ENCODE results near the gene APBA1.

APBA1 gene

DNA sequence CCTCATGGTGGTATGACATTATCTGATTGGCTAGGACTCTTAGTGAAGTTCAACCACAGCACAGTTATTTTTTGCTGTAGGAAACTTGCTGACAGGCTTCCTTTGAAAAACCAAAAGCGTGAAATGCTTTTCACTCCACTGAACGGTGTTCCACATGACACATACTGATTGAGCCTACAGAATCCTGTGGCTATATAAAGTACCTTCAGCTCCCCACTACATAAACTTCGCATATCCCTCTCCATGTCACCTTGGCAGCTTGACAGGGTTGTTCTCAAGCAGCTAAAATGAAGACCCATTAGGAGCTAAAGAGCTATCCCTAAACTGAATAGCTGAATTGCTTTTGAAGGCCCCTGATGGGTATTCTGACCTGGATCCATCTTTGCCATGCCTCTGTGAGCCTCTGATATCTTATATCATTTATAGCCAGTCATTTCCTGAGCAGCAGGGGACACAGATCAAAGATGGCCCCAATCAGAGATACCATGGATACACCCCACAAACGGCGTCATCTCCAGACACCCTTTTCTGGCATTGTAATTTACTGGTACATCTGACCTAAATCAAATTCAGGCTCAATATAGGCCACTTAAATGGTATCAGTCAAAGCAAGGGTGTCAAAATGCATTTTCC, 91.5 kb downstream of the APBA1 start:
- Histone ChIP-seq H3K36me3 (ENCODE audit: insufficient read depth, low read length) (no peaks in the 10 kb centered on the region), H3K27me3 (ENCODE audit: insufficient read depth, low read length, poor library complexity) (no peaks in the 10 kb centered on the region), H3K4me3 (ENCODE audit: low read depth in 1 of 2, low read length in 2 of 2) (no peak overlapping the region), H3K79me2 (ENCODE audit: insufficient read depth, low read length) (no peaks in the 10 kb centered on the region), H3K4me1 (ENCODE audit: insufficient read depth, low read length) (no peaks in the 10 kb centered on the region), H3K27ac (ENCODE audit: low read length) (no peak overlapping the region), H3K9me3 (ENCODE audit: insufficient read depth, low read length, severe bottlenecking) (no peaks in the 10 kb centered on the region), H2AFZ (ENCODE audit: low read depth, low read length) (no peak overlapping the region), H4K20me1 (ENCODE audit: insufficient read depth, low read length) (no peaks in the 10 kb centered on the region), H3K9ac (ENCODE audit: low read depth, low read length) (no peak overlapping the region), H3K4me2 (ENCODE audit: insufficient read depth, low read length) (no peak overlapping the region)
- DNase-seq (no peak), ATAC-seq (ENCODE audit: insufficient read depth, low read depth) (no peak)
- TF ChIP-seq, protein P1, sequence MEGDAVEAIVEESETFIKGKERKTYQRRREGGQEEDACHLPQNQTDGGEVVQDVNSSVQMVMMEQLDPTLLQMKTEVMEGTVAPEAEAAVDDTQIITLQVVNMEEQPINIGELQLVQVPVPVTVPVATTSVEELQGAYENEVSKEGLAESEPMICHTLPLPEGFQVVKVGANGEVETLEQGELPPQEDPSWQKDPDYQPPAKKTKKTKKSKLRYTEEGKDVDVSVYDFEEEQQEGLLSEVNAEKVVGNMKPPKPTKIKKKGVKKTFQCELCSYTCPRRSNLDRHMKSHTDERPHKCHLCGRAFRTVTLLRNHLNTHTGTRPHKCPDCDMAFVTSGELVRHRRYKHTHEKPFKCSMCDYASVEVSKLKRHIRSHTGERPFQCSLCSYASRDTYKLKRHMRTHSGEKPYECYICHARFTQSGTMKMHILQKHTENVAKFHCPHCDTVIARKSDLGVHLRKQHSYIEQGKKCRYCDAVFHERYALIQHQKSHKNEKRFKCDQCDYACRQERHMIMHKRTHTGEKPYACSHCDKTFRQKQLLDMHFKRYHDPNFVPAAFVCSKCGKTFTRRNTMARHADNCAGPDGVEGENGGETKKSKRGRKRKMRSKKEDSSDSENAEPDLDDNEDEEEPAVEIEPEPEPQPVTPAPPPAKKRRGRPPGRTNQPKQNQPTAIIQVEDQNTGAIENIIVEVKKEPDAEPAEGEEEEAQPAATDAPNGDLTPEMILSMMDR (IDR thresholded peaks at IDR 0.05; ENCODE audit: borderline replicate concordance, extremely low read depth, low read length, poor library complexity, severe bottlenecking) = no peak
- TF ChIP-seq EZH2 (IDR thresholded peaks at IDR 0.05; ENCODE audit: borderline replicate concordance, low read depth, low read length, severe bottlenecking) = no peak

DNA sequence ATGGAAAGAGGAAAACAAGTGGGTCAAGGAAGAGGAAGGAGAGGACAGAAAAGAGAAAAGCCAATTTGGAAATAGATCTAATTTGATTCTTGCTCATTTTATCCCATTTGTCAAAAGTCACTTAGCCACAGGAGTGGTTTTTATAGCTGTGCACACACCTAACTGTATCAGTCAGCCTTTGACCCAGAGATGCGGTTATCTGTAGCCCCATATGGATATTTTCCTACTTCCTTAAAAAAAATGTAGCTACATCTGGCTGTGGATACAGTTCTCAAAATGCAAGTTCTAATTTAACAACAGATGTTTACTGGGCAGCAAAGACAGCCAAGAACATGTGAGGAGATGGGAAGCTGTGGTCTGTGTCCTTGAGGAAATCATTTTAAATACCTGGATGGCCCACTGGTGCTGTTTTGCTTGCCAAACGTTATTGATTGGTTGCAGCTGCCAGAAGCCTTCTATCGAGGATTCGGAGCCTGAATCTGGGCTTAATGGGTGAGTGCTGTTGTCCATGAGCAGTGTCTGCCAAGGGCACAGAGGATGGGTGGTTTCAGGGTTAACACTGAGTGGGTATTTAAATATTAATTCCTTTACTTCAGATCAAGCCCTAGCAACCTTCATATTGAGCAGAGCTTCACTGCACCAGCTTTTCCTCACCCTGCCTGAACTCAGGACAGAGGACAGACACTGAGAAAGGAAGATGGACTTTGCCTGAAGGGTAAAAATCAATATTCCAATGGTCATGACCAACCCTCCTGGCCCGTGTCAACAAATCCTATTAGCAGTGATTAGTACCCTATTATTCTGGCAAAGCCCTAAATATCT, 92.2 kb downstream of the APBA1 start:
- no peak overlapping the region for H2AFZ ChIP-seq (ENCODE audit: low read depth, low read length)
- no peaks in the 10 kb centered on the region for H3K4me1 ChIP-seq (ENCODE audit: insufficient read depth, low read length)
- no peak for ATAC-seq (ENCODE audit: insufficient read depth, low read depth)
- no peak overlapping the region for H3K27ac ChIP-seq (ENCODE audit: low read length)
- no peak overlapping the region for H3K9ac ChIP-seq (ENCODE audit: low read depth, low read length)
- no peaks in the 10 kb centered on the region for H3K36me3 ChIP-seq (ENCODE audit: insufficient read depth, low read length)
- no peak for DNase-seq
- H3K9me3 ChIP-seq (ENCODE audit: insufficient read depth, low read length, severe bottlenecking) = no peaks in the 10 kb centered on the region
- no peaks in the 10 kb centered on the region for H3K79me2 ChIP-seq (ENCODE audit: insufficient read depth, low read length)
- TF ChIP-seq, protein P1 (IDR thresholded peaks at IDR 0.05; ENCODE audit: borderline replicate concordance, extremely low read depth, low read length, poor library complexity, severe bottlenecking) = no peak
- no peak for TF ChIP-seq EZH2 (IDR thresholded peaks at IDR 0.05; ENCODE audit: borderline replicate concordance, low read depth, low read length, severe bottlenecking)
- no peak overlapping the region for H3K4me3 ChIP-seq (ENCODE audit: low read depth in 1 of 2, low read length in 2 of 2)
- H3K4me2 ChIP-seq (ENCODE audit: insufficient read depth, low read length) = no peak overlapping the region
- H3K27me3 ChIP-seq (ENCODE audit: insufficient read depth, low read length, poor library complexity) = no peaks in the 10 kb centered on the region
- no peaks in the 10 kb centered on the region for H4K20me1 ChIP-seq (ENCODE audit: insufficient read depth, low read length)

DNA sequence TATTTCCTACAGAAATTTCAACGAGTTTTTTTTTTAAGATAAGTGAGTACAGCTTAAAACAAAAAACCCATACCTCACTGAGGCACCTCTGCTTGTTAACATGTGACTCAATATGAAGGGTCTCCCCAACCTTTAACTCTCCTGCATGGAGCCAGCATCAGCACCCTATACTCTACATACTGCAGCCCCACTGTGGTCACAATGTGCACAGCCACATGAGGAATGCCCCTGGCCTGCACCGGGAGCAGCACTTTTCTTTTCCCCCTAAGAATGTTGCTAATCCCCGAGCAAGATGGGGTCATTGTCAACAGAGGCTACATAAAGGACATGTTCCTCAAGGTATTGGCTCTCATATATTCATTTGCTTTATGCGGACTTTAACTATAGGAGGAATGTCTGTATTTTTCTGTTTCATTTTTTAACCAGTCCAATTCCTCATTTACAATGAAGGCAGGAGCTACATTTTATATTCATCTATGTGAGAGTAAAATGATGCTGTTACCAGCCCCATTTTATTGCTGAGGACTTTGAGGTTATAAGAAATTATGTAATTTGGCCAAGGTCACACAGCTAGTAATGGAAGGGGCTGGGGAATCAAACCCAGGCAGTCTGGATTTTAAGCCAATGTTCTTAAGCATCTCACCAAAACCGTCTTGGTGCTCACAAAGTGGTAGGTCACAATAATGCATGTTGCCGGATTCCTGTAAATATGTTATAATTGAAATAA, 93.0 kb downstream of the APBA1 start:
- DNase-seq (no peak), ATAC-seq (ENCODE audit: insufficient read depth, low read depth) (no peak)
- Histone ChIP-seq H3K36me3 (ENCODE audit: insufficient read depth, low read length) (no peaks in the 10 kb centered on the region), H3K4me1 (ENCODE audit: insufficient read depth, low read length) (no peaks in the 10 kb centered on the region), H4K20me1 (ENCODE audit: insufficient read depth, low read length) (no peaks in the 10 kb centered on the region), H2AFZ (ENCODE audit: low read depth, low read length) (no peak overlapping the region), H3K4me2 (ENCODE audit: insufficient read depth, low read length) (no peak overlapping the region), H3K27me3 (ENCODE audit: insufficient read depth, low read length, poor library complexity) (no peaks in the 10 kb centered on the region), H3K9me3 (ENCODE audit: insufficient read depth, low read length, severe bottlenecking) (no peaks in the 10 kb centered on the region), H3K79me2 (ENCODE audit: insufficient read depth, low read length) (no peaks in the 10 kb centered on the region), H3K4me3 (ENCODE audit: low read depth in 1 of 2, low read length in 2 of 2) (no peak overlapping the region), H3K27ac (ENCODE audit: low read length) (no peak overlapping the region), H3K9ac (ENCODE audit: low read depth, low read length) (no peak overlapping the region)
- TF ChIP-seq EZH2 (IDR thresholded peaks at IDR 0.05; ENCODE audit: borderline replicate concordance, low read depth, low read length, severe bottlenecking) = no peak
- TF ChIP-seq, protein P1 (IDR thresholded peaks at IDR 0.05; ENCODE audit: borderline replicate concordance, extremely low read depth, low read length, poor library complexity, severe bottlenecking) = no peak
